T-cell (primary cell): ENCODE measurements around the gene WFDC10B. TPM values are rescaled to one million over a fixed set of nuclear protein-coding genes. Genes with fewer than 3 reads are reported as not detected.

Experiments used
- ATAC-seq, 4 experiments: fragments of 200-7000 bp in 3 of 4; fragments of 150-1000 bp in 1 of 4; cut with Tn5 transposase; replicated peaks in 1 of 4; 1 replicate in 3 of 4; 2 replicates in 1 of 4; pipeline ENCODE4 v1.10.0; 2021; ENCODE audit warnings: moderate library complexity in 3 of 4, mild to moderate bottlenecking in 2 of 4, moderate number of reproducible peaks in 1 of 4
- CTCF ChIA-PET, 2 donors: fragments of 300-600 bp; sonication (Branson Sonifier 250); formaldehyde crosslinking; loops; one replicate each; lab custom pipeline; 2022; ENCODE audit warnings: antibody characterized with exemption in 2 of 2; lab: Charles Lee
- POLR2A ChIA-PET, 2 donors: fragments of 300-600 bp; sonication (Branson Sonifier 250); formaldehyde crosslinking; loops; one replicate each; lab custom pipeline; 2022; ENCODE audit warnings: antibody characterized with exemption in 2 of 2; lab: Charles Lee
- DNase-seq, 35 experiments: peaks; one replicate each; pipeline versions ENCODE4 v3.0.0 to v3.0.0-alpha.2; 2013 to 2023
- H3K27ac ChIP-seq: one replicate; pipeline ENCODE4 v1.5.1; 2013; ENCODE audit warnings: low read length
- H3K27me3 ChIP-seq, 2 experiments: replicated peaks in 1 of 2; 1 replicate in 1 of 2; 2 replicates in 1 of 2; pipeline versions ENCODE4 v1.6.1 to v1.7.0; 2013; ENCODE audit warnings: low read length in 1 of 2, mixed read lengths in 1 of 2; ENCODE audit not compliant: control insufficient read depth in 2 of 2, insufficient read depth in 2 of 2; ENCODE audit errors: extremely low read depth in 1 of 2
- H3K36me3 ChIP-seq, 2 donors: 1 replicate in 1 of 2; 2 replicates in 1 of 2; pipeline versions ENCODE4 v1.6.1 to v1.7.0; 2013; ENCODE audit warnings: low read length in 1 of 2; ENCODE audit not compliant: control insufficient read depth in 2 of 2, insufficient read depth in 1 of 2; ENCODE audit errors: extremely low read depth in 1 of 2
- H3K4me1 ChIP-seq, 2 experiments: 1 replicate in 1 of 2; 2 replicates in 1 of 2; pipeline versions ENCODE4 v1.6.1 to v1.7.0; 2013; ENCODE audit warnings: low read length in 2 of 2, mixed read lengths in 1 of 2; ENCODE audit not compliant: insufficient read depth in 2 of 2, control insufficient read depth in 1 of 2; ENCODE audit errors: extremely low read depth in 1 of 2
- H3K4me3 ChIP-seq, 2 donors: 1 replicate in 1 of 2; 2 replicates in 1 of 2; pipeline versions ENCODE4 v1.5.1 to v1.7.0; 2013; ENCODE audit warnings: mild to moderate bottlenecking in 2 of 2, low read length in 1 of 2, moderate library complexity in 1 of 2; ENCODE audit not compliant: control insufficient read depth in 1 of 2; ENCODE audit errors: extremely low read depth in 1 of 2
- H3K9me3 ChIP-seq: 2 replicates; pipeline ENCODE4 v1.7.0; 2013
- H3K27ac Mint-ChIP-seq, 2 donors: one replicate each; pipeline ENCODE4 v1.8.0; 2020 to 2021; ENCODE audit warnings: mild to moderate bottlenecking in 2 of 2, mixed read lengths in 2 of 2
- H3K27me3 Mint-ChIP-seq, 2 donors: one replicate each; pipeline ENCODE4 v1.8.0; 2021 to 2022; ENCODE audit warnings: mixed read lengths in 2 of 2
- H3K36me3 Mint-ChIP-seq: one replicate; pipeline ENCODE4 v1.8.0; 2021; ENCODE audit warnings: mixed read lengths
- H3K4me1 Mint-ChIP-seq, 3 donors: one replicate each; pipeline ENCODE4 v1.8.0; 2020 to 2022; ENCODE audit warnings: mixed read lengths in 3 of 3, mild to moderate bottlenecking in 1 of 3
- H3K4me3 Mint-ChIP-seq, 3 donors: one replicate each; pipeline ENCODE4 v1.8.0; 2020 to 2022; ENCODE audit warnings: mild to moderate bottlenecking in 3 of 3, mixed read lengths in 3 of 3, moderate library complexity in 3 of 3
- H3K9me3 Mint-ChIP-seq, 3 donors: one replicate each; pipeline ENCODE4 v1.8.0; 2020 to 2022; ENCODE audit warnings: mixed read lengths in 3 of 3
- WGBS: methylation state at CpG from one replicate; pipeline ENCODE4 v1.1.5; 2013; ENCODE audit warnings: missing lambda C conversion rate; ENCODE audit not compliant: insufficient coverage; 5-methylcytosine and 5-hydroxymethylcytosine counted together
- total RNA-seq, 35 experiments: library from RNA in 6 of 35; stranded (reverse) in 6 of 35; fragments of 120-200 nt in 1 of 35; gene quantifications; one replicate each; pipeline versions ENCODE4 v1.2.1 to v1.2.4 and lab custom pipeline; 2013 to 2026

WFDC10B gene
- total RNA-seq: not detected
- total RNA-seq (2013): not detected
- 0 reads per million in 29 experiments for total RNA-seq (lab: John Stamatoyannopoulos, UW)

DNA sequence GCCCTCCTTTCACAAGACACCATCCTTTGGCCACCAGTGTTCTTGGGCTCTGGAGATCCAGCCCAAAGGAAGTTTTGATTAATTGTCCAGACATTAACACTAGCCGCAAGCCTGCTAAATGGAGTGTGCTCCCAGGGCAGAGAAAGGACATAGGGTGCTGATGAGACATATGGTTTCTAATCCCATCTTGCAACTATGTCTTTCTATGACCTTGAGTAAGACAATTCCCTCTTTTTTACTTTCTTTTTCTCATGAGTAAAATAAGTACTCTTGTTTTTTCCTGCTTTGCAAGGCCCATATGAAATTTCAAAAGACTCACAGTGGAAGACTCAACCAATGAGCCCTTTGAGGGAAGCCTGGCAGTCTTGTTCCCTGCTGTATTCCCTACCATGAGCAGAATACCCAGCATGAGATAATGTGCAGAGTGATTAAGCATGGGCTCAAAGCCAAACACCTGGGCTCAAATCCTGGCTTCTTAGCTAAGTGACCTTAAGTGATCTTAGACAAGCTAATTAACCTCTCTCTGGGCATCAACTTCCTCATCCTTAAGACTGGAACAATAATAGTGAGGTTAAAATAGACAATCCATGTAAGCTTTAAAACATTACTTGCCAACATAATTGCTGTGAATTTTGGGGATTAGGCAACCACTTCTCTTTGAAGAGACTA is at the start of gene WFDC10B:
Gene WFDC10B, minus strand, starts transcription at position 51 of the 669 bp plus-strand sequence. CDS start 19,027 bp downstream, outside the sequence.
- DNase-seq (no peak), ATAC-seq (no peak)
- no peaks in the 10 kb centered on the region for H3K9me3 Mint-ChIP-seq
- Histone ChIP-seq H3K4me3 (no peak within 1 kb of the TSS), H3K27me3 (peaks cover 0 to 15% of the 10 kb centered on the region in 2 experiments), H3K36me3 (no peaks in the 10 kb centered on the region), H3K9me3 (no peaks in the 10 kb centered on the region), H3K4me1 (no peaks in the 10 kb centered on the region), H3K27ac (no peak within 1 kb of the TSS)
- WGBS: no CpG with 5 or more reads among the region's 1 CpG
- H3K4me1 Mint-ChIP-seq: no peaks in the 10 kb centered on the region
- peak within 1 kb of the TSS in 1 of 2 donors; percentile 7 for H3K27ac Mint-ChIP-seq
- ChIA-PET CTCF (no interaction called here), POLR2A (no interaction called here)
- no peak within 1 kb of the TSS for H3K4me3 Mint-ChIP-seq
- H3K27me3 Mint-ChIP-seq: peaks cover 29 to 51% of the 10 kb centered on the region in 2 donors
- no peaks in the 10 kb centered on the region for H3K36me3 Mint-ChIP-seq

DNA sequence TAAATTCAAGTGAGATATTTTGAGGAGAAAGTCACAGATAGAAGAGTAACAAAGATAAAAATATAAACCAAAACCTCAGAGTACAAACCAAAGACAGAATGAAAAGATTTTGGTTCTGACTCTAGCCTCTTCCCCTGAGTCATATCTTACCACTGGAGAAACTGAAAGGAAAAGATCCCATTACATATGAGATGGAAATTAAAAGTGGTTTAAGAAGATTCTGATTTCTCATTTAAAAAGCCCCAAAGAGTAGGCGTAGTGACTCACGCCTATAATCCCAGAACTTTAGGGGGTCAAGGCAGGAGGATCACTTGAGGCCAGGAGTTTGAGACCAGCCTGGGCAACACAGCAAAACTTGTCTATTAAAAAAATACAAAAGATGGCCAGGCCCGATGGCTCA is 47.9 kb upstream of the WFDC10B start:
- H3K4me3 ChIP-seq: no peak overlapping the region
- peaks cover 0 to 7% (median 5%) of the 10 kb centered on the region in 3 donors for H3K9me3 Mint-ChIP-seq
- 38% methylated on average over 2 of the region's 3 CpGs for WGBS
- no peak overlapping the region for H3K27ac Mint-ChIP-seq
- H3K9me3 ChIP-seq: no peaks in the 10 kb centered on the region
- no peaks in the 10 kb centered on the region for H3K36me3 ChIP-seq
- H3K4me3 Mint-ChIP-seq: no peak overlapping the region
- ChIA-PET CTCF (no interaction called here), POLR2A (no interaction called here)
- DNase-seq (no peak), ATAC-seq (no peak)
- H3K36me3 Mint-ChIP-seq: no peaks in the 10 kb centered on the region
- H3K27me3 Mint-ChIP-seq: peaks cover 13 to 23% of the 10 kb centered on the region in 2 donors
- no peak overlapping the region for H3K27ac ChIP-seq
- H3K4me1 Mint-ChIP-seq: no peaks in the 10 kb centered on the region
- no peaks in the 10 kb centered on the region for H3K4me1 ChIP-seq
- peaks cover 2 to 3% of the 10 kb centered on the region in 2 experiments for H3K27me3 ChIP-seq

DNA sequence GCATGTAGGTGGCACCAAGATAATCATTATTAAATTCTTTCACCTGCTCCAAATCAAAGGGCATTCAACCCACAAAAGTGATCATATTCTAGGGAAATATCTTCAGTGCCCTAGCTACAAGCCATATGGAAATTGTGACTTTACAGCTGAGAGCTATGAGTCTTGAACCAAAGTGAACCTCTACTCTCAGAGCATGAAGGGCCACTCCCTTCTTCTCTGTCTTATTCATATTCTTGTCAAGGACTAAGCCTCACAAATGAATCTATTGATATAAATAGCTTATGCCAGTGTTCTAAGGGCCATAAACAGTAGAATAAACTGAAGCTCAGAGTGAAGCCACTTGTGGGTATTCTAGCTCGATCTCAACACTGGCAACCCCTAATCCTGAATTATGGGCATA is 46.9 kb upstream of the WFDC10B start:
- Histone ChIP-seq H3K27ac (no peak overlapping the region), H3K4me1 (no peaks in the 10 kb centered on the region), H3K36me3 (no peaks in the 10 kb centered on the region), H3K9me3 (no peaks in the 10 kb centered on the region), H3K4me3 (no peak overlapping the region), H3K27me3 (peaks cover 2 to 4% of the 10 kb centered on the region in 2 experiments)
- Mint-ChIP-seq H3K36me3 (no peaks in the 10 kb centered on the region), H3K4me1 (no peaks in the 10 kb centered on the region), H3K4me3 (no peak overlapping the region), H3K9me3 (peaks cover 0 to 7% (median 5%) of the 10 kb centered on the region in 3 donors), H3K27me3 (peaks cover 16 to 24% of the 10 kb centered on the region in 2 donors), H3K27ac (no peak overlapping the region)
- 100% methylated on average over 1 of the region's 1 CpG for WGBS
- ATAC-seq (no peak), DNase-seq (no peak)
- ChIA-PET CTCF (interaction anchor here in 1 of 2 donors (0.5 kb wide), 1 partner anchor 1474 kb away, joined by 10 read pairs; no protein-coding TSS in a partner anchor), POLR2A (no interaction called here)

DNA sequence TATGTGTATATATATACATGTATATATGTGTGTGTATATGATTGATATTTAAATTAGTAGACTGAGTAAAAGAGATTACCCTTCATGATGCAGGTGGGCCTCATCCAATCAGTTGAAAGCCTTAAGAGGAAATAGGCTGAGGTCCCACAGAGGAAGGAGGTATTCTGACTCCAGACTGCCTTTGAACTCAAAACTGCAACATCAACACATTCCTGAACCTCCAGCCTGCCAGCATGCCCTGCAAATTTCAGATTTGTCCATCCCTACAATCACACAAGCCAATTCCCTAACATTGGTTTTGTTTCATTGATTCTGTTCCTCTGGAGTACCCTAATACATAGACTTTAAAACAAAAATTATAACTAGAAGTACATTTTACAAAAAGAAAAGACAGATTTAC is 40.2 kb upstream of the WFDC10B start:
- no peaks in the 10 kb centered on the region for H3K9me3 ChIP-seq
- Mint-ChIP-seq H3K4me3 (no peak overlapping the region), H3K27ac (no peak overlapping the region), H3K4me1 (no peaks in the 10 kb centered on the region), H3K9me3 (no peaks in the 10 kb centered on the region), H3K36me3 (no peaks in the 10 kb centered on the region), H3K27me3 (peaks cover 21 to 30% of the 10 kb centered on the region in 2 donors)
- peaks cover 2 to 3% of the 10 kb centered on the region in 2 experiments for H3K27me3 ChIP-seq
- ChIA-PET POLR2A (no interaction called here), CTCF (no interaction called here)
- DNase-seq (no peak), ATAC-seq (no peak)
- no peaks in the 10 kb centered on the region for H3K36me3 ChIP-seq
- no peak overlapping the region for H3K4me3 ChIP-seq
- H3K4me1 ChIP-seq: no peaks in the 10 kb centered on the region
- no peak overlapping the region for H3K27ac ChIP-seq

DNA sequence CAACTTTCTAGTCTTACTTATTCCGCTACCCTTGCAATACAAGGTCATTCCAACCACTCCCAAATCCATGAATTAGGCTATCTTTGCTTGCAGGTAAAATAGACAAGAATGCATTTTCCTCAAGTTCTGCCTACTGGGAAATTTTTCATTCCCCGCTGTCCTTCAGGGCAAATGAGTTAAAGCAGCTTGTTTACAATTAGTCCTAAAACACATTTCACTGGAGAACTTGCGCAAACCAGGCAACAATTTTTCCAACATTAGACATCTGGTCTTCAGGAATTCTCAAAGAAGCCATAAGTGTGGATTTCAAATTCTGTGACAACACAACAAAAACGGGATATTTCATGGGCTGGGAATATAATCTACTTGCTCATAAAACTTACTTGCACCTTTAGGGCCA is 37.8 kb upstream of the WFDC10B start:
- Histone ChIP-seq H3K27ac (no peak overlapping the region), H3K4me1 (no peaks in the 10 kb centered on the region), H3K36me3 (no peaks in the 10 kb centered on the region), H3K9me3 (no peaks in the 10 kb centered on the region), H3K4me3 (no peak overlapping the region), H3K27me3 (peaks cover 0 to 3% of the 10 kb centered on the region in 2 experiments)
- no peak for DNase-seq
- Mint-ChIP-seq H3K4me1 (no peaks in the 10 kb centered on the region), H3K27ac (no peak overlapping the region), H3K9me3 (no peaks in the 10 kb centered on the region), H3K36me3 (no peaks in the 10 kb centered on the region), H3K4me3 (no peak overlapping the region), H3K27me3 (peaks cover 17 to 24% of the 10 kb centered on the region in 2 donors)
- ChIA-PET CTCF (no interaction called here), POLR2A (no interaction called here)
- 92% methylated on average over 2 of the region's 4 CpGs for WGBS
- ATAC-seq: no peak

DNA sequence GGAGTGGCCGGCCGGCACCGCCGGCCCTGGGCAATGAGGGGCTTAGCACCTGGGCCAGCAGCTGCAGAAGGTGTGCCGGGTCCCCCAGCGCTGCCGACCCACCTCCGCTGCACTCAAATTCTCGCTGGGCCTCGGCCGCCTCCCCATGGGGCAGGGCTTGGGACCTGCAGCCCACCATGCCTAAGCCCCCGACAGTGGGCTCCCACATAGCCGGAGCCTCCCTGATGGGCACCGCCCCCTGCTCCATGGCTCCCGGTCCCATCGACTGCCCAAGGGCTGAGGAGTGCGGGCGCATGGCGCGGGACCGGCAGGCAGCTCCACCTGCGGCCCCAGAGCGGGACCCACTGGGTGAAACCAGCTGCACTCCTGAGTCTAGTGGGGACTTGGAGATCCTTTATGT is 31.2 kb upstream of the WFDC10B start:
- WGBS: 93% methylated on average over 16 of the region's 23 CpGs
- Histone ChIP-seq H3K27me3 (peaks cover 0 to 10% of the 10 kb centered on the region in 2 experiments), H3K4me3 (no peak overlapping the region), H3K27ac (no peak overlapping the region), H3K9me3 (no peaks in the 10 kb centered on the region), H3K4me1 (no peaks in the 10 kb centered on the region), H3K36me3 (no peaks in the 10 kb centered on the region)
- ChIA-PET CTCF (interaction anchor here in 1 of 2 donors (0.6 kb wide), 1 partner anchor 18 kb away, joined by 3 read pairs; no protein-coding TSS in a partner anchor), POLR2A (no interaction called here)
- H3K9me3 Mint-ChIP-seq: peaks cover 9 to 20% (median 12%) of the 10 kb centered on the region in 3 donors
- no peak overlapping the region for H3K27ac Mint-ChIP-seq
- DNase-seq: no peak
- no peak for ATAC-seq
- peaks cover 28 to 35% of the 10 kb centered on the region in 2 donors for H3K27me3 Mint-ChIP-seq
- no peaks in the 10 kb centered on the region for H3K4me1 Mint-ChIP-seq
- no peak overlapping the region for H3K4me3 Mint-ChIP-seq
- peaks cover 1% of the 10 kb centered on the region for H3K36me3 Mint-ChIP-seq
